Hepatocyte (in vitro differentiated cells): ENCODE measurements around the gene MYH4. TPM values are rescaled to one million over a fixed set of nuclear protein-coding genes. Genes with fewer than 3 reads are reported as not detected.
A peak's percentile ranks its signal among the peaks of the same experiment; 100 is the strongest.

Experiments
- DNase-seq: peaks from one replicate; pipeline ENCODE4 v3.0.0-alpha.2; 2016; ENCODE audit warnings: low spot score
- H2AFZ ChIP-seq: fragments of 200-600 bp; sonication (generic); 2 replicates; pipeline ENCODE4 v1.6.0; 2016; ENCODE audit warnings: antibody characterized with exemption, mild to moderate bottlenecking
- H3K27ac ChIP-seq: fragments of 200-600 bp; sonication (generic); 2 replicates; pipeline ENCODE4 v1.5.1; 2016; ENCODE audit warnings: mild to moderate bottlenecking
- H3K27me3 ChIP-seq: fragments of 200-600 bp; sonication (generic); 2 replicates; pipeline ENCODE4 v1.6.1; 2016
- H3K36me3 ChIP-seq: fragments of 200-600 bp; sonication (generic); replicated peaks from 2 replicates; pipeline ENCODE4 v1.5.1; 2016; ENCODE audit warnings: low read depth; ENCODE audit not compliant: insufficient read depth
- H3K4me1 ChIP-seq: fragments of 200-600 bp; sonication (generic); 2 replicates; pipeline ENCODE4 v1.5.1; 2016; ENCODE audit warnings: mild to moderate bottlenecking, moderate library complexity; ENCODE audit not compliant: insufficient read depth
- H3K4me2 ChIP-seq: fragments of 200-600 bp; sonication (generic); 2 replicates; pipeline ENCODE4 v1.6.0; 2016
- H3K4me3 ChIP-seq: fragments of 200-600 bp; sonication (generic); 2 replicates; pipeline ENCODE4 v1.5.1; 2016; ENCODE audit warnings: mild to moderate bottlenecking
- H3K79me2 ChIP-seq: fragments of 200-600 bp; sonication (generic); 2 replicates; pipeline ENCODE4 v1.6.0; 2017; ENCODE audit warnings: mild to moderate bottlenecking
- H3K9me2 ChIP-seq: fragments of 200-600 bp; sonication (generic); replicated peaks from 2 replicates; pipeline ENCODE4 v1.6.0; 2017; ENCODE audit warnings: mild to moderate bottlenecking; ENCODE audit not compliant: insufficient read depth
- H3K9me3 ChIP-seq: fragments of 200-600 bp; sonication (generic); 2 replicates; pipeline ENCODE4 v1.5.1; 2016; ENCODE audit warnings: low read depth, mild to moderate bottlenecking
- H4K20me1 ChIP-seq: fragments of 200-600 bp; sonication (generic); 2 replicates; pipeline ENCODE4 v1.6.0; 2016; ENCODE audit warnings: mild to moderate bottlenecking; ENCODE audit not compliant: insufficient read depth, poor library complexity, severe bottlenecking
- EZH2 ChIP-seq: fragments of 200-600 bp; sonication (generic); IDR thresholded peaks from 2 replicates; pipeline ENCODE4 v1.6.1; 2016; ENCODE audit warnings: antibody characterized with exemption, mild to moderate bottlenecking, borderline replicate concordance
- EZH2phosphoT487 ChIP-seq: fragments of 200-600 bp; sonication (generic); IDR thresholded peaks from one replicate; pipeline ENCODE4 v1.6.1; 2018; ENCODE audit warnings: antibody characterized with exemption, mild to moderate bottlenecking, low read depth, moderate library complexity; ENCODE audit not compliant: unreplicated experiment, severe bottlenecking
- WGBS: methylation state at CpG from one replicate; pipeline ENCODE4 v1.1.6; 2016; ENCODE audit warnings: low lambda C conversion rate; ENCODE audit errors: missing lambda C conversion rate; 5-methylcytosine and 5-hydroxymethylcytosine counted together
- polyA plus RNA-seq: library from polyadenylated mRNA; unstranded; fragments of >200 nt; fragmentation: Nextera tagmentation; extraction: Ambion mirVana; gene quantifications from 2 replicates; pipeline ENCODE4 v1.2.1, GENCODE V29; 2016
- total RNA-seq: library from RNA; depleted of rRNA; stranded (reverse); fragments of >200 nt; gene quantifications from 2 replicates; pipeline ENCODE4 v1.2.3, GENCODE V29; 2014
- TF ChIP-seq, protein P1 (sequence below): fragments of 200-600 bp; sonication (generic); IDR thresholded peaks from 2 replicates; pipeline ENCODE4 v1.5.1; 2016; ENCODE audit warnings: antibody characterized with exemption, mild to moderate bottlenecking; ENCODE audit not compliant: poor library complexity

Gene MYH4
- total and polyA plus RNA-seq, 2 experiments from 2014 or later, result 2.1 to 4.8 TPM

DNA sequence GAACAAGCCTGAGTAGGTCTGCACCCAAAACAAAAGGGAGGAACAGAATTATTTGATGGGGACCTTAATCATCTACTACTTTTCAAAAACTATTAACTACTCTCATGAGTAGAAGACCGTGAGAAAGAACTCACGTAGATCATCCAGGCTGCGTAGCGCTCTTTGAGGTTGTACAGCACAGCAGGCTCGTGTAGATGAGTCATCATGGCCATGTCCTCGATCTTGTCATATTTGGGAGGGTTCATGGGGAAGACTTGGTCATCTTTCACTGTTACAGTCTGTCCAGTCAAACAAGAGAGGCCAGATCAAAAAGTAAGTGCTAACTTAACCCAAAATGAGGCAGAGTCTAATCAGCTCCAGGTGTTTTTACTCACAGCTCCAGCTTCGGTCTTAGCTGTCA is 46.7 kb upstream of the MYH4 start:
- Histone ChIP-seq H2AFZ (no peak overlapping the region), H3K4me1 (no peaks in the 10 kb centered on the region), H3K9me3 (no peaks in the 10 kb centered on the region), H3K9me2 (no peaks in the 10 kb centered on the region), H3K4me2 (no peak overlapping the region), H3K27ac (no peak overlapping the region), H3K79me2 (no peaks in the 10 kb centered on the region), H4K20me1 (no peaks in the 10 kb centered on the region), H3K4me3 (no peak overlapping the region), H3K36me3 (no peaks in the 10 kb centered on the region), H3K27me3 (peaks cover 10% of the 10 kb centered on the region)
- DNase-seq, result no peak
- no peak for TF ChIP-seq EZH2
- no peak for TF ChIP-seq EZH2phosphoT487
- TF ChIP-seq, protein P1, sequence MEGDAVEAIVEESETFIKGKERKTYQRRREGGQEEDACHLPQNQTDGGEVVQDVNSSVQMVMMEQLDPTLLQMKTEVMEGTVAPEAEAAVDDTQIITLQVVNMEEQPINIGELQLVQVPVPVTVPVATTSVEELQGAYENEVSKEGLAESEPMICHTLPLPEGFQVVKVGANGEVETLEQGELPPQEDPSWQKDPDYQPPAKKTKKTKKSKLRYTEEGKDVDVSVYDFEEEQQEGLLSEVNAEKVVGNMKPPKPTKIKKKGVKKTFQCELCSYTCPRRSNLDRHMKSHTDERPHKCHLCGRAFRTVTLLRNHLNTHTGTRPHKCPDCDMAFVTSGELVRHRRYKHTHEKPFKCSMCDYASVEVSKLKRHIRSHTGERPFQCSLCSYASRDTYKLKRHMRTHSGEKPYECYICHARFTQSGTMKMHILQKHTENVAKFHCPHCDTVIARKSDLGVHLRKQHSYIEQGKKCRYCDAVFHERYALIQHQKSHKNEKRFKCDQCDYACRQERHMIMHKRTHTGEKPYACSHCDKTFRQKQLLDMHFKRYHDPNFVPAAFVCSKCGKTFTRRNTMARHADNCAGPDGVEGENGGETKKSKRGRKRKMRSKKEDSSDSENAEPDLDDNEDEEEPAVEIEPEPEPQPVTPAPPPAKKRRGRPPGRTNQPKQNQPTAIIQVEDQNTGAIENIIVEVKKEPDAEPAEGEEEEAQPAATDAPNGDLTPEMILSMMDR, result no peak
- 89% methylated on average over 7 of the region's 7 CpGs for WGBS

DNA sequence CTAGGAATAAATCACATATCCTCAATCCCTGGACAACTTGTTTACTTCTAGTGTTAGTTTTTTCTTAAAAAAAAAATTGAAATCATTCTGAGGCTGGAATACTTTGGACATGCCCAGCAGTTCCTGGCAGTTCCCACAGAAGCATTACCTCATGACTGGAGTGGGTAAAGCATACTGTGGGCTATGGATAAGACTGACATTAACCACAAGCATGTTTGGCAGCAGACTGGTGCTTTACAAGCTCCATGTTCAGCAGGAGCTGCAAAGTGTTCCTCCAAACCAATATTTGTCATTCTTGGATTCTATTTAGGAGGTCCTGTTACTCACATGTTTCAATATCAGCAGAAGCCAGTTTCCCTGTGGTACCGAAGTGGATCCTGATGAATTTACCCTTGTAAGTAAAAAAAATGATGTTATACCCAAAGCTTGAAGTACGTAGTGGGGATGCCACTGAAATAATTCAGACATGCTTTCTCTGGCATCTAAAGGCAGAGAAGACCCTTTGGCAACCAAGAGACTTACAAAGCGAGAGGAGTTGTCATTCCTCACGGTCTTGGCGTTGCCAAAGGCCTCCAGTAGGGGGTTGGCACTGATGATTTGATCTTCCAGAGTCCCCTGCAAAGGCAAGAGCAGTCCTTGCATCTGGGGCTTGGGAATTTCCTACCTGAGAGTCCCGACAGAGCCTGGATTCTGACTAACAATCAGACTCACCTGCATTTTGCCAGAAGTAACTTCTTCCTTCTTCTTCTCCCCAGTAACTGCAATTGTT is 44.1 kb upstream of the MYH4 start:
- Histone ChIP-seq H3K4me1 (no peaks in the 10 kb centered on the region), H3K4me2 (no peak overlapping the region), H3K9me2 (no peaks in the 10 kb centered on the region), H3K9me3 (no peaks in the 10 kb centered on the region), H3K27ac (no peak overlapping the region), H4K20me1 (no peaks in the 10 kb centered on the region), H3K79me2 (no peaks in the 10 kb centered on the region), H3K4me3 (no peak overlapping the region), H3K27me3 (peaks cover 4% of the 10 kb centered on the region), H3K36me3 (no peaks in the 10 kb centered on the region), H2AFZ (no peak overlapping the region)
- TF ChIP-seq EZH2phosphoT487, result no peak
- TF ChIP-seq, protein P1, result no peak
- TF ChIP-seq EZH2, result no peak
- WGBS, result 76% methylated on average over 6 of the region's 6 CpGs
- DNase-seq, result peak; percentile 8

DNA sequence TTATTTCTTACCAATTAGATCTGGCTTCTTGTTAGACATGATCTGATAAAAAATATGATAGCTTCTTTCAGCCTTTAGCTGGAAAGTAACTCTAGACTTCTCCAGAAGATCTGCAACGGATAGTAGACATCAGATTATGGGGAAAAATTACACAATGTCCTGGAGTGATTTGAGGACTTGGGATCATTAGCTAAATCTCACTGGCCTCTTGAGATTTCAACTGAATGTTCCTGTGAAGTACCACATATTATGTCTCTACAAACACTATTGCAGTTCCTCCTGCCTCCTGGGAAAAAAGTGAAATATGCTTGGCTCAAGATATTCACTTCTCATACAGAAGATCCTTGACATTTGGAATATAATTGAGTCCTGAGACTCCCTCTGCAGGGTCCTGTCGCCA is 43.5 kb upstream of the MYH4 start:
- peaks cover 4% of the 10 kb centered on the region for H3K27me3 ChIP-seq
- H3K36me3 ChIP-seq, result no peaks in the 10 kb centered on the region
- H3K4me3 ChIP-seq, result no peak overlapping the region
- no peak overlapping the region for H3K27ac ChIP-seq
- H3K79me2 ChIP-seq, result no peaks in the 10 kb centered on the region
- H3K9me3 ChIP-seq, result no peaks in the 10 kb centered on the region
- DNase-seq, result no peak
- H4K20me1 ChIP-seq, result no peaks in the 10 kb centered on the region
- no peak overlapping the region for H3K4me2 ChIP-seq
- TF ChIP-seq, protein P1, result no peak
- TF ChIP-seq EZH2 (no peak), EZH2phosphoT487 (no peak)
- WGBS, result 78% methylated on average over 2 of the region's 2 CpGs
- H3K4me1 ChIP-seq, result no peaks in the 10 kb centered on the region
- no peaks in the 10 kb centered on the region for H3K9me2 ChIP-seq
- H2AFZ ChIP-seq, result no peak overlapping the region
